WI38 (cell line): ENCODE measurements around the gene IFI44.

Experiments used
- H3K4me3 ChIP-seq: 2 replicates; pipeline ENCODE4 v1.5.1; 2011; ENCODE audit warnings: low read depth, mild to moderate bottlenecking, control low read depth, low read length
- TF ChIP-seq, protein P1 (sequence below): IDR thresholded peaks from 2 replicates; pipeline ENCODE4 v1.5.1; 2012; ENCODE audit warnings: low read depth, mild to moderate bottlenecking, control low read depth, low read length

IFI44 gene, protein sequence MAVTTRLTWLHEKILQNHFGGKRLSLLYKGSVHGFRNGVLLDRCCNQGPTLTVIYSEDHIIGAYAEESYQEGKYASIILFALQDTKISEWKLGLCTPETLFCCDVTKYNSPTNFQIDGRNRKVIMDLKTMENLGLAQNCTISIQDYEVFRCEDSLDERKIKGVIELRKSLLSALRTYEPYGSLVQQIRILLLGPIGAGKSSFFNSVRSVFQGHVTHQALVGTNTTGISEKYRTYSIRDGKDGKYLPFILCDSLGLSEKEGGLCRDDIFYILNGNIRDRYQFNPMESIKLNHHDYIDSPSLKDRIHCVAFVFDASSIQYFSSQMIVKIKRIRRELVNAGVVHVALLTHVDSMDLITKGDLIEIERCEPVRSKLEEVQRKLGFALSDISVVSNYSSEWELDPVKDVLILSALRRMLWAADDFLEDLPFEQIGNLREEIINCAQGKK

DNA sequence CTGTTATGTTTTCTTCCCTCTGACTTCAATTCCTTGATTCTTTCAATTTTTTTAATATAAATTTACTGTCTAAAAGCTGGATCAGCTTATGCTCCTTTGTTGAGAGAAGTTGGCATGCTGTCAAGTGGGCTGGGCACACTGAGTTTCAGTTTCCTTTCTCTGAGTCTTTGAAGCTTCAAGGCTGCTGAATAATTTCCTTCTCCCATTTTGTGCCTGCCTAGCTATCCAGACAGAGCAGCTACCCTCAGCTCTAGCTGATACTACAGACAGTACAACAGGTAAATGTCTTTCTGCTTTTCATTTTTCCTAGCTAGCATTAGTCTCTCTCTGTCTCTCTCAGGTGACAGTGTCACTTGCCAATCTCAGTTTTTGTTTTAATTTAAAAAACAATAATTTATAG lies at the start of gene IFI44:
Gene IFI44, plus strand, starts transcription at position 204 of the 400 bp plus-strand sequence. CDS start 365 bp downstream, outside the sequence.
- H3K4me3 ChIP-seq: peak within 1 kb of the TSS; percentile 50
- TF ChIP-seq, protein P1, sequence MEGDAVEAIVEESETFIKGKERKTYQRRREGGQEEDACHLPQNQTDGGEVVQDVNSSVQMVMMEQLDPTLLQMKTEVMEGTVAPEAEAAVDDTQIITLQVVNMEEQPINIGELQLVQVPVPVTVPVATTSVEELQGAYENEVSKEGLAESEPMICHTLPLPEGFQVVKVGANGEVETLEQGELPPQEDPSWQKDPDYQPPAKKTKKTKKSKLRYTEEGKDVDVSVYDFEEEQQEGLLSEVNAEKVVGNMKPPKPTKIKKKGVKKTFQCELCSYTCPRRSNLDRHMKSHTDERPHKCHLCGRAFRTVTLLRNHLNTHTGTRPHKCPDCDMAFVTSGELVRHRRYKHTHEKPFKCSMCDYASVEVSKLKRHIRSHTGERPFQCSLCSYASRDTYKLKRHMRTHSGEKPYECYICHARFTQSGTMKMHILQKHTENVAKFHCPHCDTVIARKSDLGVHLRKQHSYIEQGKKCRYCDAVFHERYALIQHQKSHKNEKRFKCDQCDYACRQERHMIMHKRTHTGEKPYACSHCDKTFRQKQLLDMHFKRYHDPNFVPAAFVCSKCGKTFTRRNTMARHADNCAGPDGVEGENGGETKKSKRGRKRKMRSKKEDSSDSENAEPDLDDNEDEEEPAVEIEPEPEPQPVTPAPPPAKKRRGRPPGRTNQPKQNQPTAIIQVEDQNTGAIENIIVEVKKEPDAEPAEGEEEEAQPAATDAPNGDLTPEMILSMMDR: no peak

DNA sequence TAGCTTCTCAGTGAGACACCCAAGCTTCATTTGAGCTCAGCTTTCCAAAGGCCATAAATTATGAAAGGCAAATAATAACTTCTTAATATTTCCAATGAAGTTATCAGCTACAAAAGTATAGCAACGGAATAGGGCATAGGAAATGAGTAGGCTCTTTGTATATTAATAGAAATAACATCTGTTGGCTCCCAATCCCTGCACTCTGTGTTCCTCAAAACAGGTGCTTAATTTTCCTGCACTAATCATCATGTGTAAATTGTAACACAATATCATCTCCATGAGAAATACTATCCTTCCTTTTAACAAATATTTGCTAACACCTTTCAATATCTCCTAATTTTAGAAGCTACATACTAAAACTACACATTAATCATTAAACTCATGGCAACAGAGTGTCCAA lies 48.6 kb upstream of the IFI44 start:
- no peak overlapping the region for H3K4me3 ChIP-seq
- TF ChIP-seq, protein P1: no peak

DNA sequence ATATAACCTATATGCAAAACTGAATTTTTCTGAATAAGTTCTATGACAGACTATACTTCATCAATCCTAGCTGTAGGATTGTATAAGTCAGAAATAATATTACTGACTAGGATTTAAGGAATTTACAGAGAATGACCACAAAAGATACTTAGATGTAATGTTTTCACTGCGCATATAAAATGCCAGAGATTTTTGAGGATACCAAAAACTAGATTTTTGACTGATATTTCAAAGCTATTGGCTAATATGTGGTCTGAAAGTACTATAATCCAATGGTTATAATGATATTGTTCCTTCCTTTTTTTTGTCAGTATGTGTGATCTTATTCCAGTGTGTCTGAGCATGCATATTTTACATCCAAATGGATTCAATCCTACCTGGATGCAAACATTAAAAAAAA lies 46.4 kb upstream of the IFI44 start:
- H3K4me3 ChIP-seq: no peak overlapping the region
- TF ChIP-seq, protein P1: no peak

DNA sequence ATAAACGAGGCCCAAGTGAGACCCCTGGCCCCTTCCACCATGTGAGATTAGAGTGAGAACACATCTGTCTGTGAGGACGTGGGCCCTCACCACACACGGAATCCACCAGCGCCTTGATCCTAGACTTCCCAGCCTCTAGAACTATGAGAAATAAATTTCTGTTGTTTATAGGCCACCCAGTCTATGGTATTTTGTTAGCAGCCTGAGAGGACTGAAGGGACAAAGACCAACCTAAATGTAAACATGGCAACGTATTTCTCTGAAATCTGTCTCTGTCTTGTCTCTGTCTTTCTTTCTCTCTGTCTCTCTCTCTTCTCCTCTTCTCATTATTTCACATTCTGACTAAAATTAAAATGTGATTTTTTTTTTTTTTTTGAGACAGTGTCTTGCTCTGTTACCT lies 45.0 kb upstream of the IFI44 start:
- TF ChIP-seq, protein P1: no peak
- no peak overlapping the region for H3K4me3 ChIP-seq

DNA sequence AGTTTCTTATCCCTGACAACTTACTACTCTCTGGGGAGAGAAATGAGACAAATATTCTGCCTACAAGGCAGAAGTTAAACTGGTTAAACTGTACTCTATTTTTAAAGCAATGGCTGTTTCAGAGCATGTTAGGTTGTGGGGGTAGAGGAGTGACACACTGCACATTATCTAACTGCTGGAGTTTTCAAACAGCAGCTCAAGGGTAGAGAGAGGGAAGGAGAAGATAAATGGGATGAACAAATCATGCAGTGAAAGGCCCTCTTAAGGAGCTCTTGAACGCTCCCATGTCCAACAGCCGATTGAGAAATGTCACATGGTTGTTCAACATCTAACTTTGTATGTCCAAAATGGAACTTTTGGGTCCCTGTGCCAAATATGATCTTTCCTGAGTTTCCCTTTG lies 43.4 kb upstream of the IFI44 start:
- H3K4me3 ChIP-seq: no peak overlapping the region
- TF ChIP-seq, protein P1: no peak

DNA sequence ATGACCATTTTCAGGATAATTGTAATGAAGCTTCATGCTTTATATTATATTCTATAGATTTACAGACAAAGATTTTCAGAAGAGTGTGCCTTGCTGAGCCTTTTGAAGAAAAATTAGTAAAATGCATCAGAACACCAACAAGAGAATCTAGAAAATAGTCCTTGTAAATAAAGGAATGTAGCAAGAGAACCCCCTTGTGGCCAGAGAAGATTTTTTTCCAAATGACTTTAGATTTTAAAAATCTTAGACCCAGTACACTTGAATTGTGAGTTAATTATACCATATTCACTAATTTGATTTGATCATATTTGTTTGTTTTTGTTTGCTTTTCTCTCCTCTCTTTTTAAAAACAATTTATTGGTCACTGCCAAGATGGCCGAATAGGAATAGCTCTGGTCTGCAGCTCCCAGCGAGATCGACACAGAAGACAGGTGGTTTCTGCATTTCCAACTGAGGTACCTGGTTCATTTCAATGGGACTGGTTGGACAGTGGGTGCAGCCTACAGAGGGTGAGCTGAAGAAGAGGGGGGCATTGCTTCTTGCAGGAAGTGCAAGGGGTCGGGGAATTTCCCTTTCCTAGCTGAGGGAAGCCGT lies 42.2 kb upstream of the IFI44 start:
- TF ChIP-seq, protein P1: peak; percentile 23; the same call in 1 of the 2 replicates
- H3K4me3 ChIP-seq: no peak overlapping the region

DNA sequence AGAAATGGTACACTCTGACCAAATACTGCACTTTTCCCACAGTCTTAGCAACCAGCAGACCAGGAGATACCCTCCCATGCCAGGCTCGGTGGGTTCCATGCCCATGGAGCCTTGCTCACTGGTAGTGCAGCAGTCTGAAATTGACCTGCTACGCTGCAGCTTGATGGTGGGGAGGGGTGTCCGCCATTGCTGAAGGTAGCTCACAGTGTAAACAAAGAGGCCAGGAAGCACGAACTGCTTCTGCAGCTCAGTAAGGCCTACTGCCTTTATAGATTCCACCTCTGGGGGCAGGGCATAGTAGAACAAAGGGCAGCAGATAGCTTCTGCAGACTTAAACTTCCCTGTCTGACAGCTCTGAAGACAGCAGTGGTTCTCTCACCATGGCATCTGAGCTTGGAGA lies 41.7 kb upstream of the IFI44 start:
- no peak overlapping the region for H3K4me3 ChIP-seq
- TF ChIP-seq, protein P1: no peak
